ENCODE measurements around the gene NCAPH2.

NCAPH2 gene

DNA sequence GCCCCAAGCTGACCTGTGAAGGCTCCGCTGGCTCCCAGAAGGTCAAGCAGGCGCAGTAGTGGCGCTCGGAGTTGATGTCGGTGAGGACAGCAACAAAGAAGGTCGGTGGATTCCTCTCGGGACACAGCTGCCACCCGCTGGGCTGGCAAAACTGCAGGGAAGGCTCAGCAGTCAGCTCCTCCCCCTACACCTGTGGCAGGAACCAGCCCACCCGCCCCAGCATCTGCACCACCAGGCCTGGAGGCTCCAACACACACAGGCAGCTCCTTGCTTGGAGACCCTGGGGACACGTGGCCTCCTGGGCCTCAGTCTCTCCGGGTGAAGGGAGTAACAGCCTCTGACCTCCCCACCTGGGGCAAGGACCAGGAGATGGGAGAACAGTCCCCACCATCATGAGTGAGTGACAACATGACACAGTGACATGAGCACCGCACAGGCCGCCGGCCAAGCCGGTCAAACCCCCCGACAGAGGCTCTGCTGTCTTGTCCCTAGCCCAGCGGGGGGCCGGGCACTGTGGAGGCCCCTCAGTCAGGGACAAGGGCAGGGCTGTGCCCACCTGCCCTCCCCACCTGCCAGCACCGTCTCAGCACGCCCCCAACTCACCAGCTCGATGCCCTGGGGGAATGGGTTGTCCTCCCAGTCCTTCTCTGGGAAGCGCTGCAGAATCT lies 40.1 kb upstream of the NCAPH2 start:
- peaks cover 45% of the 10 kb centered on the region for H3K36me3 ChIP-seq (ENCODE audit: control insufficient read depth, insufficient read depth, low read length, severe bottlenecking)
- no peaks in the 10 kb centered on the region for H3K27me3 ChIP-seq (replicated peaks; ENCODE audit: control insufficient read depth, insufficient read depth, low read length)
- no peak overlapping the region for H3K4me3 ChIP-seq (ENCODE audit: low read length)
- H3K4me1 ChIP-seq (ENCODE audit: control insufficient read depth, insufficient read depth, low read length), result peaks cover 12% of the 10 kb centered on the region
- DNase-seq (ENCODE audit: low read depth), result no peak
- no peaks in the 10 kb centered on the region for H3K9me3 ChIP-seq (ENCODE audit: control insufficient read depth, low read length)
- no peak overlapping the region for H3K9ac ChIP-seq (ENCODE audit: low read length)

GRCh38 chr22:50468626-50469025 lies 39.4 kb upstream of the NCAPH2 start:
- peaks cover 20% of the 10 kb centered on the region for H3K4me1 ChIP-seq (ENCODE audit: control insufficient read depth, insufficient read depth, low read length)
- H3K27me3 ChIP-seq (replicated peaks; ENCODE audit: control insufficient read depth, insufficient read depth, low read length), result no peaks in the 10 kb centered on the region
- no peaks in the 10 kb centered on the region for H3K9me3 ChIP-seq (ENCODE audit: control insufficient read depth, low read length)
- H3K36me3 ChIP-seq (ENCODE audit: control insufficient read depth, insufficient read depth, low read length, severe bottlenecking), result peaks cover 38% of the 10 kb centered on the region
- no peak overlapping the region for H3K9ac ChIP-seq (ENCODE audit: low read length)
- no peak overlapping the region for H3K4me3 ChIP-seq (ENCODE audit: low read length)
- DNase-seq (ENCODE audit: low read depth), result no peak

DNA sequence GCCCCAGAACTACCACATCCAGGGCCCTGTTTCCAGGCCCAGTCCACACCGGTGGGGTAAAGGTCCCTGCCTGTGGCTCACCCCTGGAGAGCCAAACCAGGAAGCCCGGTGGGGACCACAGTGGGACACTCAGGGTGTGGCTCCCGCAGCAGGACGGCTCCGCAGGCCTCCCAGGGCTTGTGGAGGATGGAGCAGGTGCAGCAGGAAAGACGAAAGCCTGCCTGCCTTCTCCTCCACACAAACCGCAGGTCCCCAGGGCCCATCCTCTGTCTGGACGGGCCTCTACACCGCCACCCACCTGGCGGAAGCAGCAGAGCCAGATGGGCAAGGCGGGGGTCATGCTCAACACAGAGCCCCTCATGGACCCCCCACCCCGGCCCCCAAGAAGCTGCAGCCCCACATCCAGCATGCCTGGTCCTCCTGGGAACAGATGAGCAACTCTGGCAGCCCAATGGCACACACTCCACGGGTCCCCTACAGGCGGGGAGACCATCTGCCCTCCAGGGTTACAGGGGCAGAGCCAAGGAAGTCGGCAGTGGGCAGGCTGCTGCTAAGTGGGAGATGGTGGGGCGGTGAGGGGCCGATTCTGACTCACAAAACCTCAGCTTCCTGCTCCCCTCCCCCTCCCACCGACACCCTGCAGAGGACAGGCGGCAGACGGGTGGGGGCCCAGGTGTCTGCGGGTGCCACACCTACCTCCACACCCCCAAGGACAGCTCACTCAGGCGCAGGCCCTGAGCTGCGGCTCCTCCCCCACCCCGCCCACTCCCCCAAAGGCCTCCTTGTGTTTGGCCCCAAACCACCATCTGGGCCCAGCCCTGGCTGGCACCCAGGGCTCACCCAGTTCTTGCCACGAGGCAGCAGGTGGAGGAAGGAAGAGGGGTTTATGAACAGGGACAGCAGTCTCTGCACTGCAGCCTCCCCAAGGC lies 38.4 kb upstream of the NCAPH2 start:
- DNase-seq (ENCODE audit: low read depth), result no peak
- no peaks in the 10 kb centered on the region for H3K9me3 ChIP-seq (ENCODE audit: control insufficient read depth, low read length)
- H3K27me3 ChIP-seq (replicated peaks; ENCODE audit: control insufficient read depth, insufficient read depth, low read length), result no peaks in the 10 kb centered on the region
- no peak overlapping the region for H3K4me3 ChIP-seq (ENCODE audit: low read length)
- H3K36me3 ChIP-seq (ENCODE audit: control insufficient read depth, insufficient read depth, low read length, severe bottlenecking), result peaks cover 28% of the 10 kb centered on the region
- peaks cover 23% of the 10 kb centered on the region for H3K4me1 ChIP-seq (ENCODE audit: control insufficient read depth, insufficient read depth, low read length)
- H3K9ac ChIP-seq (ENCODE audit: low read length), result no peak overlapping the region

DNA sequence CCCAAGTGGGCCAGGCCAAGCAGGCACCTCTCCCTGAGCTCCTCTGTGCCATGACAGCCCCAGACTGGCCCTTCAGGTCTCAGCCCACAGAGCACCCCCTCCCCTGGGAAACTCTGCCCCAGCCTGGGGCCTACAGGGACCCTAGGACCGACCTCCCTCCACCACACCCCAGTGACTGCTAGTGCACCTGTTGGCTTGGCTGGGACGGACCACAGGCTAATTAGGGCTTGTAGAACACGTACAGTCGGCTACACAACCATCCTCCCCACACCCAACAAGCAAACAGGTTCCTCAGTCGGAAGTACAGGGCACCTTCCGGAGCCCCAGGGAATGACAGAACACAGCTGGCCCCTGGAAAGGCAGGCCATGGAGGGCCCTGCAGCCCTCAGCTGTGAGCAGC lies 37.5 kb upstream of the NCAPH2 start:
- Histone ChIP-seq H3K4me1 (ENCODE audit: control insufficient read depth, insufficient read depth, low read length) (peaks cover 25% of the 10 kb centered on the region), H3K4me3 (ENCODE audit: low read length) (no peak overlapping the region)
- DNase-seq (ENCODE audit: low read depth), result no peak

GRCh38 chr22:50471197-50471847 lies 36.7 kb upstream of the NCAPH2 start:
- peaks cover 25% of the 10 kb centered on the region for H3K4me1 ChIP-seq (ENCODE audit: control insufficient read depth, insufficient read depth, low read length)
- no peak overlapping the region for H3K4me3 ChIP-seq (ENCODE audit: low read length)
- no peaks in the 10 kb centered on the region for H3K27me3 ChIP-seq (replicated peaks; ENCODE audit: control insufficient read depth, insufficient read depth, low read length)
- no peak overlapping the region for H3K9ac ChIP-seq (ENCODE audit: low read length)
- no peak for DNase-seq (ENCODE audit: low read depth)
- no peaks in the 10 kb centered on the region for H3K9me3 ChIP-seq (ENCODE audit: control insufficient read depth, low read length)
- peaks cover 11% of the 10 kb centered on the region for H3K36me3 ChIP-seq (ENCODE audit: control insufficient read depth, insufficient read depth, low read length, severe bottlenecking)

More for the DNA sequence above, 37.5 kb upstream of the NCAPH2 start:
- H3K9me3 ChIP-seq (ENCODE audit: control insufficient read depth, low read length), result no peaks in the 10 kb centered on the region
- H3K27me3 ChIP-seq (replicated peaks; ENCODE audit: control insufficient read depth, insufficient read depth, low read length), result no peaks in the 10 kb centered on the region
- peaks cover 19% of the 10 kb centered on the region for H3K36me3 ChIP-seq (ENCODE audit: control insufficient read depth, insufficient read depth, low read length, severe bottlenecking)
- no peak overlapping the region for H3K9ac ChIP-seq (ENCODE audit: low read length)

DNA sequence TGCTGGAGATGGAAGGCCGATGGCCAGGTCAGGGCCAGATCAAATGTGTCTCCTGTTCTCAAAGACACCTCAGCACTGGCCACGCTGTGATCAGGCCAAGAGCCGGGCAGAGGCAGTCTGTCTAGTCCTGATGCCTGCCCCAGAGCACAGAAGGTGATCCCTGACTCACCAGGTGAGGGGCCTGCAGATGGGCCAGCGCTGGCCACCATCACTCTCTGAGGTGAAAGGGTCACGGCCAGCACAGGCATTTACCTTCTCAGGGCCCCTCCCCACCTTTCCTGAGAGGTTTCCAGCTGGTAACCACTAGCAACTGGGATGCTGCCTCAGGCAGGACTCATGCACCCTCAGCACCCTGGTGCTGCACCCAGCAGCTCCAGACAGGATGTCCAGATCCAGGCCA lies 36.1 kb upstream of the NCAPH2 start:
- H3K36me3 ChIP-seq (ENCODE audit: control insufficient read depth, insufficient read depth, low read length, severe bottlenecking), result peaks cover 5% of the 10 kb centered on the region
- no peak overlapping the region for H3K4me3 ChIP-seq (ENCODE audit: low read length)

DNA sequence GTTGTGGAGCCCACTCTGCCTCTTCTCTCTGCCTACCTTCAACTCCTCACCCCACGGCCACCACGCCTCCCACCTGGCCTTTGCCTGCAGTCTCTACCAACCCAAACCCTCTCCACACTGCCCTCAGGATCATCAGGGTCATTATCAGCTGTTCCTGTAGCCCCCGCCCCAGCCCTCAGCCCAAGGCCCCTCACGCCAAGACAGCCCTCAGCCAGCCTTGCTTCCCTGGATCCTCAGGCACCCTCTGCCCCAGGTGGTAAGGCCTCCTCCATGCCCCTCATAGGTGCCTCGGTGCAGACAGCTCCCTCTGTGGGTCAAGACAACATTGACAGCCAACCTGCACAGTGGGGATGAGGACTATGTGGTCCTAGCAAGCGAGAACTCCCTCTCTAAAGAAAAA lies 34.9 kb upstream of the NCAPH2 start:
- H3K9me3 ChIP-seq (ENCODE audit: control insufficient read depth, low read length), result no peaks in the 10 kb centered on the region
- no peak for DNase-seq (ENCODE audit: low read depth)
- no peaks in the 10 kb centered on the region for H3K27me3 ChIP-seq (replicated peaks; ENCODE audit: control insufficient read depth, insufficient read depth, low read length)
- H3K4me3 ChIP-seq (ENCODE audit: low read length), result peak overlapping the region; percentile 84
- H3K36me3 ChIP-seq (ENCODE audit: control insufficient read depth, insufficient read depth, low read length, severe bottlenecking), result no peaks in the 10 kb centered on the region
- H3K4me1 ChIP-seq (ENCODE audit: control insufficient read depth, insufficient read depth, low read length), result peaks cover 25% of the 10 kb centered on the region
- H3K9ac ChIP-seq (ENCODE audit: low read length), result peak overlapping the region; percentile 84

More for the DNA sequence above, 36.1 kb upstream of the NCAPH2 start:
- H3K9me3 ChIP-seq (ENCODE audit: control insufficient read depth, low read length), result no peaks in the 10 kb centered on the region
- no peak overlapping the region for H3K9ac ChIP-seq (ENCODE audit: low read length)
- DNase-seq (ENCODE audit: low read depth), result no peak
- H3K27me3 ChIP-seq (replicated peaks; ENCODE audit: control insufficient read depth, insufficient read depth, low read length), result no peaks in the 10 kb centered on the region
- peaks cover 25% of the 10 kb centered on the region for H3K4me1 ChIP-seq (ENCODE audit: control insufficient read depth, insufficient read depth, low read length)

GRCh38 chr22:50473855-50474671 lies 34.0 kb upstream of the NCAPH2 start:
- Histone ChIP-seq H3K4me1 (ENCODE audit: control insufficient read depth, insufficient read depth, low read length) (peaks cover 22% of the 10 kb centered on the region), H3K4me3 (ENCODE audit: low read length) (peak overlapping the region; percentile 84), H3K9ac (ENCODE audit: low read length) (peak overlapping the region; percentile 84), H3K27me3 (replicated peaks; ENCODE audit: control insufficient read depth, insufficient read depth, low read length) (no peaks in the 10 kb centered on the region), H3K9me3 (ENCODE audit: control insufficient read depth, low read length) (no peaks in the 10 kb centered on the region), H3K36me3 (ENCODE audit: control insufficient read depth, insufficient read depth, low read length, severe bottlenecking) (no peaks in the 10 kb centered on the region)
- peak; percentile 76 for DNase-seq (ENCODE audit: low read depth)

DNA sequence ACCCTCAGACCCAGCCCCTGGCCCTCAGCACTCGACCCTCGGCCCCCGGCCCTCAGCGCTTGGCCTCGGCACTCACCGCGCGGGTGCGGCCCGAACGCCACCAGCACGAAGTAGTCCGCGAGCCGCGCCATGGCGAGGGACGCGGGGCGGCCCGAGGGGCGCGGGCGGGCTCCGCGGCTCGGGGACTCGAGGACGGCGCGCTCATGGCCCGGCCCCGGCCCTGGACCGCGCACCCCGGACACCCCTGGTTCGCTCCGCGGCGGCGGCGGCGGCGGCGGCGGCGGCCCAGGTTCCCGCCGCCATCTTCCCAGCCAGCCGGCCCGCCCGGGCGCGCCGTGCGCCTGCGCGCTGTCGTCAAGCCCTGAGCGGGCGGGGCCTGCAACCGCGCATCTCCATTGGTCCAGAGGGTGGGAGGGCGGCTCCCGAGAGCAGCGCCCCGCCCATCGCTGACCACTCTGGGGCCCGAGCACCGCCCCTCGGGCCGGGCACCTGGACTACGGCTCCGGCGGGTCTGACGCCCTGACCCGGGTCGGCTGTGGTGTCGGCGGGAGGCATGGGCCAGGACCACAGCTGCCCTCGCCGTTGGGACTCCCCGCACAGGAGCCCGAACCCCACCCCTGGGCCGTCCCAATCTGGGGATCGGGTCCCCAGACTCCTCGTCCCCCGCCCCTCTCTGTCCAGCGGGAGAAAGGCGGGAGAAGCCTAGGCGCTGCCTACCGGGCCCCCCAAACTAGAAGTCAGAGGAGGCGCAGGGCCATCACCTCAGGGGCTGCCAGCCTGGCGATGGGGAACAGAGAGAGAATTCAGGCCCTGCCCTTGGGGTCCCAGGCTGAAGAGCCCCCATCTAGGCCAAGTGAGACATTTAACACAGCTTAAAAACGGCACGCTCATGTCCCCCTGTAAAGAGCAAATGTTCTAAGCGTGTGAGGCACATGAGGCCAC lies 33.0 kb upstream of the NCAPH2 start, which contains the start of gene SBF1:
Gene SBF1, minus strand, starts transcription at position 326 of the 942 bp plus-strand sequence. Its CDS starts 195 bp downstream, at position 131.
- Histone ChIP-seq H3K9me3 (ENCODE audit: control insufficient read depth, low read length) (no peaks in the 10 kb centered on the region), H3K9ac (ENCODE audit: low read length) (peak within 1 kb of the TSS; percentile 86), H3K4me1 (ENCODE audit: control insufficient read depth, insufficient read depth, low read length) (peaks cover 19% of the 10 kb centered on the region), H3K36me3 (ENCODE audit: control insufficient read depth, insufficient read depth, low read length, severe bottlenecking) (no peaks in the 10 kb centered on the region), H3K4me3 (ENCODE audit: low read length) (peak within 1 kb of the TSS; percentile 84), H3K27me3 (replicated peaks; ENCODE audit: control insufficient read depth, insufficient read depth, low read length) (peaks cover 5% of the 10 kb centered on the region)
- peak; percentile 98 for DNase-seq (ENCODE audit: low read depth)

DNA sequence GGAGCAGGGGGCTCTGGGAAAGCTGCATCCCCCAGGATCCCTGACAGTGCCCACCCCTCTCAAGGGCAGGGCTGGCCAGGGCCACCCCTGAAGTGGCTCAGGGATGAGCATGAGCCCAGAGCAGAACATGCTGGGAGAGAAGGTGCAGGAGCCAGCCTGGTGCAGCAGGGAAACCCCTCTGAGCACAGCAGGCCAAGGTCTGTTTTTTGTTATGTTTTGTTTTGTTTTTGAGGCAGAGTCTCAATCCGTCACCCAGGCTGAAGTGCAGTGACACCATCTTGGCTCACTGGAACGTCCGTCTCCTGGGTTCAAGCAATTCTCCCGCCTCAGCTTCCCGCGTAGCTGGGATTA lies 32.4 kb upstream of the NCAPH2 start:
- H3K9ac ChIP-seq (ENCODE audit: low read length), result peak overlapping the region; percentile 86
- peaks cover 14% of the 10 kb centered on the region for H3K4me1 ChIP-seq (ENCODE audit: control insufficient read depth, insufficient read depth, low read length)
- H3K4me3 ChIP-seq (ENCODE audit: low read length), result peak overlapping the region; percentile 84
- H3K36me3 ChIP-seq (ENCODE audit: control insufficient read depth, insufficient read depth, low read length, severe bottlenecking), result no peaks in the 10 kb centered on the region
- H3K27me3 ChIP-seq (replicated peaks; ENCODE audit: control insufficient read depth, insufficient read depth, low read length), result peaks cover 10% of the 10 kb centered on the region
- DNase-seq (ENCODE audit: low read depth), result no peak
- no peaks in the 10 kb centered on the region for H3K9me3 ChIP-seq (ENCODE audit: control insufficient read depth, low read length)
